Activated CD4-positive, alpha-beta T cell treated with anti-CD3 and anti-CD28 coated beads for 48 hours (primary cell): ENCODE data around the gene NFIA.

ENCODE experiments used
- DNase-seq: peaks from one replicate; pipeline ENCODE4 v3.0.0-alpha.2; 2020

NFIA gene

DNA sequence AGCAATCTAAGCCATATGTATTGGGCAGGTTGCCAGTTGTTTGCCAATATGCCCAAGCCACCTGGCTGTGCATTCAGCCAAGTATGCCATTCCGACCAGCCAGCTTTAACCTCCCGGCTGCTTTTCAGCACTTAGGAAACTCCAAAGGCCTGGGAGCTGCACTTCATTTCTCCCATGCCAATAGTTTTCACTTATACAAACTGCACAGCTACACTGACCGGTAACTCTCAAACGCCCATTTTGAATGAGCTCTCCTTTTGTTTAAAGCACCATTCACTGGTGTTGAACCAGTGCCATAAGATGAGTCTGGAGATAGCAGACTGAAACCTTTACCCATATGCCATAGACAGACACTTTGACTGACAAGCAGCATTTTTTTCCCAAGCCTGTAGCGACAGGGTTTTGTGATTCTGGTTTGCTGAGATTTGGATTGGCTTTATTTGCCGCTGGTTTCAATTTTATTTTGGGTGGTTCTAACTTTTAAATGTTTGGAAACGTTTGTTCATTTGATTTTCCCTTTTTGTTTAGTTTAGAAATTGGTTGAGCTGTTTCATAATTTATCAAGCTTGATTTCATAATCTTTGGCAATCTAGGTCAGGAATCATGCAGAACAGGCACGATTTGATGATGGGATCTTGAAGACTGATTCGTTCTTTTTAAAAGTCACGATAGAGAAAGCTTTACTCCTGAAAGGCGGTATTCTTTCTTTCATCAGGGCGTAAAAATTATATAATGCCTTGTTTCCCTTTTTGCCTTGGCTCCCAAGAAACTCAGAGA is 144.6 kb downstream of the NFIA start:
- no peak for DNase-seq

DNA sequence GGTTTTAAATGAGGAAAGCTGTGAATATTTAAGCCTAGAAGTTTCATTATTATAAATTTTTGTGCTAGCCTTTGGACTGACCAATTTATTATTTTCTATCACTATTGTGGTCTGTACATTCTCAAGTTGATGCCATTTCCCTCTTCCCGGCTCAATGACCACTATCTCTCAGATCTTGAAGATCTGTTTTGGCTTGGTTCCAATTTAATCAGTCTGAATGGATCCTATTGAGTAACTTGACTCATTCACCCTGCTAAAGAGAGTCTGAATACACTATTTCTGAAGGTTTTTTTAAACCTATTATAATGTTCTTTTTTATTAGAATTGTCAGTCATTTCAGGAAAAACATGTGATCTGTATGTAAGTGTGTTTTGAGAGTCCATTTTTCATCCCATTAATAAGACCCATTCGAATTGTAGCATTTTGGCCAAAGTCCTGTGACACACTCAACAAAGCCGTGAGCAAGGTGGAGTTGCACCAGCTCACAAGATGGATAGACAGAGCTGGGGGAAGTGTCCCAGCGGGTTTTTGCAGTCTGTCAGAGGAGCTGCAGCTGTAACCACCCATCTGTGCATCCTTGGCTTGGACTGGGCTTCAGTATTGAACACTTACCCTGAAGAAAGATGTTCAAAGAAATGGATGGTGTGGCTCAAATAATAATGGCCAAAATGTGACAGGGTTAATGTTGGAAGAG is 145.6 kb downstream of the NFIA start:
- DNase-seq = no peak

DNA sequence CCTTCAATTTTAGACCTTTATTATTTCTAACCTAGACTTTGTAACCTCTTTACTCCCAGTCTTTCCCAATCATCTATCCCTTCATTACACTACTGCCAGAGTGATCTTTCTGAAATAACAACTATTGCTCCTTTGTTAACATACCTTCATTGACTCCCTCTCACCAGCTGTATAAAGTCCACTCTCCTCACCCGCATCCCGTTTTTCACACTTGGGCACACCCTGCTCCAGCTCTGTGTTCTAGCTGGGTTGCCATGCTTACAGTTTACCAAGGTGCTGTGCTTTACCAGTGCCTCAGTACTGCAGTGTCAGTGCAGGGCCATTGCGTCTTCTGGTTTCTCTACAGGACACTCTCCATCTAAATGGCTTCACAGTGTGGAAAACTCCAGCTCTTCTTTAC is 148.2 kb downstream of the NFIA start:
- DNase-seq = no peak

DNA sequence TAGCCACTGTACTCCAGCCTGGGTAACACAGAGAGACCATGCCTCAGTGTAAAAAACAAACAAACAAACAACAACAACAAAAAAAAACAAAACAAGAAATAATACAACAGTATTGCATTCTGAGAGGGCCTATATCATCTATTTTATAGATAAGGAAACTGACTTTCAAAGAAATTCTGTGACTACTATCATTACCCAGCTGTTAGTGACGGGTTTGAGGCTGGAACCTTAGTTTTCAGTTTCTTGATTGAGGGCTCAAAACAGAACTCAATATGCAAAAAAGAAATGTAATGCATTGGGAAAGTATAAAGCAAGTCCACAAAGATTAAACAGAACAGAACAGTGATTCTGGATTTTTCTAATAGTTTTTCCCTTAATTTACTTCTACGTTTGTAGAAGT is 149.4 kb downstream of the NFIA start:
- DNase-seq = no peak

DNA sequence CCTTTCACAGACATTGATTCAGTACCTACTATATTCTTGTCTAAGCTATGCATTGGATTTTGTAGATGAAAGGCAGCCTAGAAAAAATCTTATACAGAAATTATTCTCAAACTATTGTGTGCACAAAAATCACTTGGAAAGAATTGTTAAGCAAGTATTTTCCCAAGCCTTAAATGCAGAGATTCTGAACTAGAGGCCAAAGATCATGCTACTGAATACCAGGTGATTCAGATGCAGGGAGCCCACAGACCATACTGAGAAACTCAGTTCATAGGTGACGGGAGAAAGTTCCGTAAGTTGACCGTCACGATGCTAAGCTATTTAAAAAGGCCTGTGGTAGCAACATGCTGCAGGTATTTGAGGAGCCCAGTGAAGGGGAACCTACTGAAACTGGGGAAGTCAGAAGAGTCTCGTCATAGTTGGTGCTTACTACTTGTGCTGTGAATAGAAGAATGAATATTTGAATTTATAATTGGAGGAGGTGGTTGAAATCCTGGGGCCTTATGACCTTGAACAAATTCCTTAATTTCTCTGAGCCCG is 150.8 kb downstream of the NFIA start:
- DNase-seq = no peak

DNA sequence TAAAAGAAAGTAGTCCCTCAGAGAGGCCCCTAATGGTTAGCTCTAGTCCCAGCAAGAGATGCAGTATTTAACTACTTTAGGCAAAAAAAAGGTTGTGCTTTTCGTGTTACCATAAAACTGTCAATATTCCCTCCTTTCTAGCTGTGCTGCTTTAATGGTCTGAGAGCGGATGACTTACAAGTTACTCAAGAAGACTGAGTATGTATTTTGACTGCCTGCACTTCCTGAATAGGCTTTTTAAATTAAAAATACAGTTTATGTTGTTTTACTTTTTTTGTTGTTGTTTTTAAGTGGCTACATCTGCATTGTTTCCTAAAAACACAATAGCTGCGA is 152.2 kb downstream of the NFIA start:
- no peak for DNase-seq

DNA sequence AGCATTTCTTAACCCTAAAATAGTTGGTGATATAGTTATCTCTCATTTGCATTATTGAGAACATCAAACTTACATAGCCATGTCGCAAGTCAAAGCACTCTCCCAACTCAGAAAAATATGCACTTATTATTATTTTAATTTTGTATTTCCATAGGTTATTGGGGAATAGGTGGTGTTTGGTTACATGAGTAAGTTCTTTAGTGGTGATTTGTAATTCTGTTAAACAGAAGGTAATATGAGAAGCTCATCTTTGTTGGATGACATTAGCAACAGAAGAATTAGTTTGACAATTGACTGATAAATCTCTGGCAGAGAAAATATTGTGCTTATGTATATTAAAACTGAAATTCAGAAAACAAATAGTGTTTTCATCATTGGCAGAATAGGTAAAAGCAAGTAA is 154.8 kb downstream of the NFIA start:
- no peak for DNase-seq

DNA sequence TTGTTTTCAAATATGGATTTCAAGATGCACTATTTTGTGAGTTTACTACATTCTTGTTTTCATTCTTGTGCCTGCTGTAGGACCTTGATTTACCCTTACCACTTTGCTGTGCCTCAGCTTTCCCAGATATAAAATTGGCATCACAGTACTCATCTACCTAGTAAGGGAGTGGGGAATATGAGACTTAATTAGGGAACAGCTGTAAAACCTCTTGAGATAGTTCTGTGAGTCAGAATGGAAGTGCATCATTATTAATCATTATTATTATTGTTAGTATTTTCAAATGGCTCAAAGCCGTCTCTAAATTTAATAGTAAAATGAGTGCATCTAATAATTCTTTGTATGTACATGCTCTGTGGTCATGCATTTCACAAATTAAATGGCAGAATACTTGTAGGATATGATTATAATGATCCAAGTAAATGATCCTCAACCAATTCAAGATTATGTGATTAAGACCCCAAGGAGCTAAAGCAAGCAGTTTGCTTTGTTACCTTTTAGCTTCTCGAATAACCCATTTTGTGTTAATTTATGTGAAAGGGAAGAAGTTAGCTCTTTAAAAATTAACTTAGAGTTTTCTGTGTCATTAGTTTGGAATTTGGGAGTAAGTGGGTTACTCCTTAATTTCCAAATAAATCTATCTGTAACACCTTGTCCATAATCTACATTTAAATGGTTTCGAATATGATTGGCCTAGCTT is 155.4 kb downstream of the NFIA start:
- DNase-seq = no peak

DNA sequence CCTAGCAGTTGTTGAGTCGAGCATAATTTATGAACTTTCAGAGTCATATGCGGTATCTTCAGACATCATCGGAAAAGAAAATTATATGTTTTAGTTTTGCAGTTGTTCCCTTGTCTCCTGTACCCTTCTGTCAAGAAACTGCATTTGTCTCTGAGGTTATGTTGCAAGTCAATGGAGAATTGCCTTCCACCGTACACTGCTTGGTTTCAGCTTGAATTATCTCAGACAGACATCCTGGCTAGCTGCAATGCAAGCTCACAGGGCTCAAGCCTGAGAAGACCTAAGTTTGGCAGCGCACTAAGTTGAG is 156.0 kb downstream of the NFIA start:
- DNase-seq = no peak

DNA sequence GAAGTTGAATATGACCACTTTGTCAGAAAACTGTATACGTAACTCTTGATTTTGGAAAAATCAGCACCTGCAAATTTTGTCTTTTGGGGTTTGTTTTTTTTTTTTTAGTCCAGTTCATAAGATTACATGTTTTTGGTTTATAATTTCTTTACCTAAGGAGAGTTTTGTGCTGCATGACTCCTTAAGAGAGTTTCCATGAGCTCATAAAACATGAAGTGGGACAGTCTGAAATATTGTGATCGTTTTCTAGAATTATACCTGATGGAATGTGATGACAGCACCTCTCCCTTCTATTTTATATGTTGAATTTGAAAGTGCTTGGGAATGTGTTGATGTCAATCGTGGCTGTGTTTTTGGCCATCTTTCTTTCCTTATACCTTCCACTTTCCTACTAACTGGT is 158.5 kb downstream of the NFIA start:
- DNase-seq = no peak

DNA sequence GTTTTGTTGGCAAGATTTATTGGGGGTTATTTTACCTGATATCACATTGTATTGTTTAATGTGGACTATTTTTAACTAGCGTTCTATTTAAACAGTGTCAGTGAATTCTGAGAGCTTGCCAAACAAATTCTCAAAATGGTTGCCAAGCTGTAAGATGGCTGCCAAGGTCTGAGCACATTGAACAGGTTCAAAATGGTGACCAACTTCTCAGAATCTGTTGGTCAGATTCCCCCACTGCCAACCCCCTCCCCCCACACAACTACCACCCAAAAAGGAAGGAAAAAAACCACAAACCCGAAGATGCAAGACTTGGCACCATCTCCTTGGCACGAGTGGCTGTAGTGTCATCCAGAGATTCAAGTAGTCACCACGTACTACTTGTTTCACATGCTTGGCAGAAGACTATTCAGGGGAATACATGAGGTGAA is 159.1 kb downstream of the NFIA start:
- no peak for DNase-seq

DNA sequence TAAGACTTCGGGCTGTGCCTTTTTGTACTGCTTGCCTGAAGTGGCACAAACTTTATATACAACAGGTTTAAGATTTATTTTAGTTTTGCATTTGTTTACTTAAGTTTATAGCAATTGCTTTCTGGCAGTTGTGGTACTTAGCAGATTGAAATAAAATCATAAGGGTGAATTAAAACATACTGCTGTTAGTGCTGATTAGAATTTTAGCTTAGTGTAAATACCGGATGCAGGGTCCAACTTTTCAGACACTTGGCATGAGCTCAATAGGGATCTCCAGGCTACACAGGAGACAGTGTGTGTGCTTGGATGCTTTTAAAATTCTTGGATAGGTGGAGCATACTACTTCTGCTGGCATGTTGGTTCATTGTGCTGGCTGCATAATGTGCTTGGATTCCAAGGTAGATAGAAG is 159.6 kb downstream of the NFIA start:
- DNase-seq = no peak

DNA sequence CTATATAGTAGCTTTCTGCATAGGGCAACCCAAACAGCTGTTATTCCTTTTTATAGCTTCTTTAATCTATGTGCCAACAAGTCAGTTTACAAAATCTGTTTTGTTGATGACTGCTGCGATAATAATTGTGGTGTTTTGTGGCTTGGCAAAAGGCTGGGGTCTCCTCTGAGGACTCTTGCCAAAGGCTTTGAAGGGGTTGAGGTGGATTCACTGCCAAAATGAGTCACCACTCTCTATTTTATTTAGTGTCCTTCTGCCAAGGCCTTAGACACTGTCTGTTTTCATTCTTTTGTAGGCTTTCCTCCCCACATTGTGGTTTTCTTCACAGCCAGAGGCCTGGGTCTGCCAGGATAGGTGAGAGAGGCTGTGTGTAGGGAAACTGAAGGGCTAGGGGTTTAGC is 161.8 kb downstream of the NFIA start:
- no peak for DNase-seq

DNA sequence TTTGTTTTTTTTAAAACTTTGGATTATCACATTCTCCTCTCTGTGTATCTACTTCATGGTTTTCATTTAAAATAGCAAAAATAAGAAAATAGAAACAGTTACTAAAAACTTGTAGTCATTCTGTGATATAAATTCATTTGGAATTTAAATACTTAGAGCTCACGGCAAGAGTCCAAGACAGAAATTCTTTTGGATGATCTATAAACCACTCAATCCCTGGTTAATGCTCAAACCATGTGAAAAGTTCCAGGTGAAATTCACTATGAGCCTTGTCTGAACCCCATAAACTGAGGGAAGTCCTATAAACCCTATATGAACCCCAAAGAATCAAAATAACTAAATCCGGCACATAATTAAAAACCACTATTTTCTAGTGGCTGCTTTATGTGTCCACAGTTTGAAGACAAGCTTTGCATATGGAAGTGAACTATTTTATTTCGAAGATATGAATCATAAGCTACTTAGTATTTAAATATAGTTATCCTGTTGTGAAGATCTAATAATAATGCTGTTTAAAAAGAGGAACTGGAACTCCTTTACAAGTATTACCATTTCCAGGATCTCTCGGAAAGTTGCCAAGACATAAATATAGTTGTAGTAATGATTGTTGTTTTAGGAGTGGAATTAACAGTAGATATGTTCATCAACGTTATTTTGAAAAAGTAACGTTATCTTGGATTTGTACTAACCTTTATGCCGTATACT is 163.5 kb downstream of the NFIA start:
- DNase-seq = no peak

DNA sequence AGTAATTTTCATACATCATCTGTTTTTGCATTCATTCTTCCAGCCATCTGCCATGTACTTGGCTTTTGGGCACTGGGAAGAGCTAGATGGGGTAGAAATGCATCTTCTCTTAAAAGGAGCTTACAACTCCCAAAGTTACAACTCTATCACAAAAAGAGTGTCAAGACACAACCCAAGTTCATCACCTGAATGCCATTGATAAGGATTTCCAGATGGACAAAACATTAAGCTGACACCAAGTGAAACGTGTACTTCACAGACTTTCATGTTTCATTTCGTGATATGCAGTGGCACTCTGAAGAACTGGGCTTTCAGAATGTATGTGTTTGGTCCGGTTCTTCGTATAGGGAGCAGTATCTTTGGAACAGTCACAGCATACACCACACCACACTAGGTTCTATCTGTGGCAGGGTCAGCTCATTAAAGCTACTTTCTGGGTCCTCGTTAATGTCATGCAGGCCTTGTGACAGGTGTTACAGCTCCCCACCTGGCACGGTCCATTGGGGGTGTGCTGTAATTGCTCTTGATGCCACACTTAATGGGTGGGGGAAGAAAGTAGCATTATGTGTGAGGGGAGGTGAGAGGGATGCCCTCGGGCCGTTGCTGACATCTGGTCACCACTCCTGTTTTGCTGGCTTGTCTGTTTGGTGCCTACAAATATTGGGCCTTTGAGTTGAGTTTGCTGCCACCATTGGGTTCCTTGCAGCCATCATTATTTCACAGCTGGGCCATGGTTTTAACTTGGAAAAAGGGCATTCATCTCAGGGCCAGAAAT is 164.9 kb downstream of the NFIA start:
- no peak for DNase-seq

DNA sequence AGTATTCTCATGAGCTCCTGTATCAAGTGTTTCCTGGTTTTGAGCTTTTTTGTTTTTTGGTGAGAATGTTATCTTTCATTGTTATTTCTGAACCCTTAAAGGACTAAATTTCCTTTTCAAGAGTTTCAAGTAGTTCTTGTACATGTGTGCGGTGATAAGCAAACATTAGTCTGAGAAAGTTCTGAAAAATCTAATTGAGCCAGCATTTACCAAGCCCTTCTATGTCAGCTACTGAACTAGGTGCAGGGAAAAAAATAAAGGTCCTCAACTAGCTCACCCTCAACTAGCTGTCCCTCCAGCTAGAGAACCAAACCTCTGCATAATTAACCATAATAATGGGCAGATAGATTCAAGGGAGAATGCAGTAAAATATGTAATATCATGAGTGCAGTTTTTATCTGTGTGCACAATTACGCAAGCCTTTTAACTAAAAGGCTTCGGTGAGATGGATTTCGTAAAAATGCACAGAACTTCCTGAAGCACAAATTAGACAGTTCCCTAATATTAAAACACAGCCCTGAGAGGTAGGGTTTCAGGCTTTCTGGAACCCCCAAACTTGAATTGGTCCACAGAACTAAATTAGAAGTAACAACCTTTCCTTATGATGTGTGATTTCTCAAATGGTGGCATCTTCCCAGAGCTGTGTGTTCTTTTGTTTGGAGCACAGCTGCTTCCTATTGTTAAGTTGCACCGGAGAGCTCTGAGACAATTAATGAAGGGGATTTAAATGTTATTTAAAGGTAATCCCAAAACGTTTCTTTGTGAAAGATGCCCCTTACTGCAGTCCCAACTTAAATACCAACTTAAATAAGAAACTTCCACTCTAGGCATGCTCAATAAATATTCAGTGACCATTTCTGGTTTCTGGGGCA is 165.8 kb downstream of the NFIA start:
- DNase-seq = no peak

DNA sequence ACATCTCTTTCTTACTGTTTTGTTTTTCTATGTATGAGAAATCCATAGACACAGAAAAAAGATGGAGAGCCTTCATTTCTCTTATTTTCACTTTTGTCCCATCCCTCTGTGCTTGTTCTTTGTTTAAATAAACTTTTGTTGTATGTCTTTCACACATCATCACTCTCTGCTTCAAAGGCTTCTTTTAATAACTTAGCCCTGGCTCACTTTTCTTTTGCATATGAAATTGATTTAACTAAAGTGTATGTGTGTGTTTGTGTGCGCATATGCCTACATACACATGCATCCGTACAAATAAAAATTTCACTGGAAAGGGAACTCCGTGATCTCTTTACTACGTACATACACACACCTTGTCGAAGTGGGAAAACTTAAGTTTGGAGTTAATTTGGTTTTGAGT is 168.6 kb downstream of the NFIA start:
- DNase-seq = no peak

DNA sequence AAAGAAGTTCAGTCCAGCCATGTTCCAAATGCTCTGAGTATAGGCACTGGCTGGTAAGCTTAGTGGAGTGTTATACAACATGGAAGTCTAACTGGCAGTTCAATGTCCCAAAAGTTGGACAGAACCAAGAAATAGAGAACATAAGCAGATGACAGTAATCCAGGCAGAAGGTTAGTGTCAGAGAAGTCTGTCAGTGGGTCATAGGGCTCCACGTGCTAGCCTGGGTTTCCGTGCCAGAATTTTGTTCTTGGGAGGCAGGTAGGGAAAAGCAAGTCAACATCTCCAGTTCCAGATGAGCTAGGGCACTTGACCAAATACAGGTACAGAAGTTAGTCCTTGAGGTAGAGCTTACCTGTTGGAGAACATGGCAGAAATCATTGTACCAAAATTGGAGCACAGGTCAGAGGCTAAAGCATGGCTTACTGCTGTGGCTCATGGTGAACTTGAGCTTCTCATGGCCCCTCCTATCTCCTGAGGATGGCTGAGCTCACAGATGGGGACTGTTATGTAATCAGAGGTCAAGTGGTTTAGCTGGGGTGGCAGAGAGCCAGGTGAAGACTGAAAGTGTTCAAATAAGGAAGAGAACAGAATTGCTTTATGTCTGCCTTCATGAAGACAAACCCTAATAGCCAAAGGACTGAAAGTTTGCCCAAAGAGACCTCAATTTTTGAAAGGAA is 170.8 kb downstream of the NFIA start:
- no peak for DNase-seq

DNA sequence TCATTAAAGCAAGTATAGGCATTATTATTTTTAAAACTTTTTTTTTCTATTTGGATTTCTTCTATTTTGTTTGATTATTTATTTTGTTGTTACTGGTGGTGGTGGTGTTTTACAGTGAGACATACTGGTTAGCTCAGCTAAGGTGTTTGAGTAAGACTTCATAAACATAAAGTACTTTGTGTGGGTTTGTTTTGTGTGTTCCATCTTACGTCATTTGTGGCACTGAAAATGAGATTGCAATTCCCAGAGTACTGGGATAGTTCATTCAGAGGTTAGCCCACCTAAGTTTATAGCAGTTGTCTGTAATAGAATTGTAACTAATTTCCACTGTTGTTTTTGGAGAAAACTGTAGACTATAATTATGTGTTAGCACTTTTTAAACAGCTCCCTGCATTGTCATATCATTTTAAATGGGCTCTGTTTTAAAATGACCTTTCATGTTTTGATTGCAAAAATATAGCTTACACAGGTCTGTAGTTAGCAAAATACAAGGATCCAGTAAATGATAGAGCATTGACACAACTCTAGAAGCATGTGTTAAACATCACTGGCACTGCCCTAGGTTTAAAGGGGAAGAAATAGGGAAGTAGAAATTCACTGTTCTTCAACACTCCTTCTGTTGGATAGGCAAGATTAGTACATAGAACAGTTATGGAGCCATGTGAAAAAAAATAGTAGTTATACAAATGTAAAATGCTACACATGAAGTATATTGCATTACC is 171.7 kb downstream of the NFIA start:
- no peak for DNase-seq

DNA sequence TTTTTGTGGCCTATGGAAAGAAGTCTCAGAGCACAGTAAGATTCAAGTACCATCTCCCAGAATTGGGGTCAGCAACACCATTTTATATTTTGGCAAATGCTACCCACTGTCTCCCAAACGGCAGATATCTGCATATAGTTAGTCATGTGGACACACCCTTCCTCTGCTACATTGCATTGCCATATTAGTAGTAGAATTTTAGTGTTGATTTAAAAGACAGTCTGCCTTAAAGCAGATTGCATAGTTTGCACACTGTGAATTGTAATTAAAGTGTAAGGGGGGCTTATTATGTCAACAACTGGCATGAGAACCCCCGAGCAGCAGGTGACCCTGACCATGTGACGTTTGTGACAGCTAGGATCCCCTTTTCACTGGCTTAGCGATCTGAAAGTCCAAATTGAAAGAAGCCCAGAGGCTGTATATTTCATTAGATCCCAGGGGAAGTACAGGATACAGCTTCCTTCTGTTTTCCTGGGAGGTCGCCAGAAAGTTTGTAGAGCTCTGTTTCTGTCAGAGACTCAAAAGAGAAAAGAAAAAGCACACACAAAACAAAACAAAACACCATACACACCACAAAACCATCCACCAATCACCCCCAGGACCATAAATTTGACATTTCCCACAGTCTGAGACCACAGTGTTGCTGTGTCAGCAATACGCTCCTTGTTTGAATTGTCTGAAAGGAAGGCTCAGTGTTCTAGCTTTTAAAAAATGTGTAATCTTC is 172.4 kb downstream of the NFIA start:
- DNase-seq = no peak
